ENCODE measurements around the gene ISL1. TPM values are rescaled to one million over a fixed set of nuclear protein-coding genes. Genes with fewer than 3 reads are reported as not detected.

ISL1 gene
- total and polyA plus RNA-seq, 2 of the 8 experiments (the other 6 are each of a cell fraction or from before 2014, with no cell fraction given) = 0.05 to 0.19 TPM

DNA sequence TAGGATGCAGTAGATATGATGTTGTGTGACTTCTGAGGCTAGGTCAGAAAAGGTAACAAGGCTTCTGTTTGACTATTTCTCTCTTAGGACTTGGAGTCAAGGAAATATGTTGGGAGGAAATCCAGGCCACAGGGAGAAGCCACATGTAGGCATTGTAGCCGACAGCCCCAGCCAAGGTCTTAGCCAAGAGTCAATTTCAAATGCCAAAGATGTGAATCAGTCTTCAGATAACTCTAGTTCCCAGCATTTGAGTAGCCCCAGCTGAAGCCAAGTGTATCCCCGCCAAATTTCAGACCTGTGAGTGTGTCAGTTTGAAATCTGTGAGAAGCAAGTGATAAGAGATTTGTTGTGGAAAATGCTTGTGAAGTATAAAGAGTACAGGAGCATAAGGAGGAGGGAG is 38.1 kb upstream of the ISL1 start (continued):
- no peak for TF ChIP-seq HDAC2 (IDR thresholded peaks at IDR 0.05; ENCODE audit: borderline replicate concordance in 1 of 2, low read depth in 2 of 2, low read length in 2 of 2)

Measured in H1 (cell line).